ENCODE data around the gene CARD10.
"Not testable (repeated sequence)": the region's sequence is repeated elsewhere in the genome, so short reads cannot be mapped to it uniquely, and the experiment has no call there.

Gene CARD10

DNA sequence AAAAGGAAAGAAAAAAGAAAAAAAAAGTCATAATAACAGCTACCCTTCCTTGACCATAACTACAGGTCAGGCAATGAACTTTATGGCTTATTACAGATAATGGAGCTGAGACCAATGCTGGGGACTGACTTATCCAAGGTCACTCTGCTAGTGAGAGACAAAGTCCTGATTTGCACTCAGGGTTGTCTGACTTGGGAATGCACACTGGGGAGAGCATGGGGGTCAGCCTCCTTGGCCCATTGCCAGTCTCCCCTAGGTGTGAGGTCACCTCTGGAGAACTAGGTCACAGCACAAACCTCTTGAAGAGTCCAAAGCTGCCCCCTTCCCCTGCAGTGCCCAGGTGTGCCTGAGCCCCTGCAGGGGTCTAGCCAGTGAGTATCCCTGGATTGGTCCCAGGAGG is 35.8 kb upstream of the CARD10 start:
- no peak for DNase-seq

DNA sequence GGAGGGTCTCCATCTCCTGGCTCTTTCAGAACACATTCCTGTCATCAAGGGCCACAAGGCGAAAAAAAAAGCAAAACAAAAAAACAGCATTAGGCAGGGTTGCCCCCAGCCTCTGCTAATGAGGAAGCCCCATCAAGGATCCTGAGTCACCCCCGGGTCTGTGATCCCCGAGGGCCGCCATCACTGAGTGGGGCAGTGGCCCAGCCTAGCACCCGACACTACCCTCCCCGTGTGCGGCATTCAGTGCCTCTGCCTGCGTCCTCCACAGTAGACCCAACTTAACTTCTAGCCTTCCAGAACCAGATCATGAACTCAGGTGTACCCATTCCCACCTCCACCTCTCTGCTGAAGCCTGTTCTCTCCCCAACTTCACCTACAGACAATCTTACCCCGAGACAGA is 34.5 kb upstream of the CARD10 start:
- DNase-seq: no peak

DNA sequence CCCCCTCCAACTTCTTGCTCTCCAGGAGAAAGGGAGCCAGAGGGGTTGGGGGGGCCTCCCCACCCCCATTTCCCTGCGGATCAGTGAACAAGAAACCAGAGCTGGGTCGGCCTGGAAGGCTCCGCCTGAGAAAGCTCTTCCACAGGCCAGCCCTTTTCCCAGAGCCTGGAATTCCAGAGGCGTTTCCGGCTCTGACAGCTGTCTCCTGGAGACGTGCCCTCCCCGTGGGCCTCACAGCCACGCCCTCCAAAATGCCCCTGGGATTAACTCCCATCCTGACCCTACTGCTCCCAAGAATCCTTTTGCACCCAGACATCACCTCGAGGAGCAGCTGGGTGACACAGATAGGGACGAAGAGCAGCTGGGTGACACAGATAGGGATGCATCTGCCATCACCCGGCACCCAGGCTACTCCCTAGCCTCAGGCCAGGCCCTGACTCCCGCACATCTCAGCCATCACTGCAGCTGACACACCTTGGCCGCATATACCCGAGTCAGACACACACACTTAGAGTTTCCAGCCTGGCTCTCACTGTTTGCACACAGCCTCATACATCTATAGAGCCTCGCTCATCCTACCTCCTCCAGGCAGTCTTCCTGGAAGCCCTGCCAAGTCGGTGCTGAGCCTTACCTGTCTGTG is 33.4 kb upstream of the CARD10 start:
- DNase-seq: no peak

DNA sequence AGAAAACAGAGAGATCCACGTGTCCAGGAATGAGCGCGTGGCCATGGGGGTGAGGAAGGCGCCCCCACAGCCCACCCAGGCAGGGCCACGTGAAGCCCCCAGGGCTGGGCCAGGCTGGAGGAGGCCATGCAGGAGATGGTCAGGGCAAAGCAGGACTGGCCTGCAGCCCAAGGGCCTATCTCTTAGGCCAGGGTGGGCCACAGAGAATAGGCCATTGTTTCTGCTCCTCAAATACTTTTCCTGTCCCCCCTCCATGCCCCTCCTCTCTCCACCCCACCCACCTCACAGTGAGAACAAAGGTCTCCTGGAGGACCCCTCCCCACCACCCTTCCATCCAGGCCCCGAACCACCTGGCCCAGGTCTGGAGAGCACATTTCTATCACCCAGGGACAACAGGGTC is 32.8 kb upstream of the CARD10 start:
- DNase-seq: no peak

DNA sequence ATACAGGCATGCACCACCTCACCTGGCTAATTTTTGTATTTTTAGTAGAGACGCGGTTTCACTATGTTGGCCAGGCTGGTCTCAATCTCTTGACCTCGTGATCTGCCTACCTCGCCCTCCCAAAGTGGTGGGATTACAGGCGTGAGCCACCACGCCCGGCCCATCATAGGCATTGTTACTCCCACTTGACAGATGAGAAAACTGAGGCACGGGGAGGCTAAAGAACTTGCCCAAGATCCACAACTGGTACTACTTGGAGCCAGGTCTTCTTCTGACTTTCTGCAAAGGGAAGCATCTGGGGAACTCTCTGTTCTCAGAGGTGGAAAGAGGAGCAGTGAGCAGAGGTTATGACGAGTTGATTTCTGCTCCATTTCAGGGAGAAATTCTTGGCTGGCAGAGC is 31.7 kb upstream of the CARD10 start:
- DNase-seq: not testable (repeated sequence)

DNA sequence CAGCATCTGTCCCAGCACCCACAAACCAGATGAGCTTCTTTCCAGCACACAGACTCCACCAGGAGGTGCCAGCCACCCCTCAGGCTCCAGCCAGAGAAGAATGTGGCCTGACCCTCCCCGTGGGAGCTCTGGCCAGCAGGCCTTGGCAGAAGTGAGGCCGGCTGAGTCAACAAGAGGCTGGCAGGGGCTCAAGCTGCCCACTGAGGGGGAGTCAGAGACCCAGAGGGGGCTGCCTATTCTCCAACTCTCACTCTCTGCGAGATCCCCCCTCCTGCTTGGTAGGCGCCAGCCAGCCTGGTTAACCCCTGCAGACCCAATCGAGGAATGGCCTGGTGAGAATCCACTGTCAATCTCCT is 30.5 kb upstream of the CARD10 start:
- no peak for DNase-seq

DNA sequence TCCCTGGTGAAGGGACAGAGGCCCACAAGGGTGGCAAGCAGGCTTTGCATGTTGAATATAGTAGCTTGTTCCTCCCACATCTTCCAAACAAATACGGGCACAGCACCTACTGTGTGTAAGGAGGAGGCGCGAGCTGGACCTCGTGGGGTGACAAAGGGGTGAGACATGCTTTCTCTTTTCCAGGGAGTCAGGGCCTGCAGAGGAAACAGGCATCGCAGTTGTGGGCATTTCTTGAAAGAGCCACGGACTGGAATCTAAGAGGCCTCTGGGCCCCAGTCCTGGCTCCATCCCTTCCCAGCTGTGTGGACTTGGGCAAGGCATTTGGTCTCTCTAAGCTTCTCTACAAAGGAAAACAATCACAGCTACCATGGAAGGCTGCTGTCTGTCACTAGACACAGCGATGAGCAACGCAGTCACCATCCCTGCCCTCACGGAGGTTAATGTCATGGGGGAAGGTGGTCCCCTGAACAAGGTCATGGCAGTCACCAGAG is 28.1 kb upstream of the CARD10 start:
- no peak for DNase-seq

DNA sequence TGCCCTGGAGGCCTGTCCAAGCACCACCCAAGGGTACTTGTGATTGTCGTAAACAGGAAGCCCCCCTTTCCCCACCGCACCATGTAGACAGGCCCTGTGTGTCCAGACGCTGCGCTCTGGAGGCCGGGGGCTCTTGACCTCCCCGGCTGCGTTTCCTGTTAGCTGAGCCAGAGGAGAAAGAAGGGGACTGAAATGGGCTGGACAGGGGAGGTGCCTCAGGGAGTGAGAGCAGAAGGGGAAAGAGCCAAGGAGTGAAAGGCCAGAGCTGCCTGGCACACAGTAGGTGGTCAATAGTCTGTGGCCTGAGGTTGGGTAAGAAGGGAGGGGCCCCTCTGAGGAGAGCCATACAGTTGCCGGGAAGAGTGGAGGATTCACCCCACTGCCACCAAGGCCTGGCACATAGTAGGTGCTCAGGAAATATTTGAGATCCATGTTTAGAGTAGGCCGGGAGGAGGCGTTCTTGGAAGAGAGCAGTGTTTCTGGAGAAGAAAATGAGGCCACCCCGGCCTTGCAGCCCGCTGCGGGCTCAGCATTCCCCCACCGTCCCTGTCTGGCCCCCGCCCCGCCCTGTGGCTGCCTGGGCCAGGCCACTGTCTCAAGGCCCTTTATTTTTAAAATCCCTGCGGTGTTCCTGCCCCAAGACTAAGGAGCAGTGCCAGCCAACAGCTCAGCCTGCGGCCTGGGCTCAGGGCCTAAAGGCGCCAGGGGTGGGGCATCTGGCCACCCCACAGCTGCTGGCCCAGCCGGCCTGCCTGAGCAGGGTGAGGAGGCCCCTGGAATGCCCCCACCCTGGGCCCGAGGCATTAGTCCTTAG is 27.4 kb upstream of the CARD10 start:
- DNase-seq: no peak

DNA sequence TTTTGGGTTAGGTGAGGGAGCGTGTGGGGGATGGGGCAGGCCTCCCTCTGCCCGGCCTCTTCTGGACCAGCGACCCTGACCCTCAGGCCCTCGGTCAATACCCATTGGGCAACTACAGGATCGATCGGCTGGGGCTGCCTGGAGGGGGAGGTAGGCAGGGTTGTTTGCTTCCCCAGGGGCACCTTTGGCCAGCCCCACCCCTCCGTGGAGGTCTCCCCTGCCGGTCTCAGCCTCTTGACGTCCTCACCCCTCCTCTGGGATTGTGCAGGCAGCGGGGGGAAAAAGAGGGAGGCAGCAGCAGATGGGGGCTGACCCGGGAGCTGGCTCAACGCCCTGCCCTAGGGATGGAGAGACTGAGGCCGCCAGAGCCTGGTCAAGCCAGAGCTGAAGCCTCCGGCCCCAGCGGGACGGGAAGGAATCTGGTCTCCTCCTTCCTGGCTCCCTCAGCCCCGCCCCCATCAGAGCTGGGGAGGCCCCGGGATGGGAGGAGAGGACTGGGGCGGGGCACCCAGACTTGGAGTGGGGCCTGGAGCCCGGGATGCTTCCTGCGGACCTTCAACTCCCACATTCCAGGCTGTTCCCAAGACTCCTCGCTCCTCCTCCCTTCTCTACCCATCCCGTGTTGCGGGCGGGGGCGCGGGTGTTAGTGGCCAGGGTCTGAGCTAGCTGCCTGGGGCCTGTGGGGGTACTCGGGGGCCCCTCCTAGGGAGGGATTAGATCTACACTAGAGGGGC is 26.7 kb upstream of the CARD10 start:
- DNase-seq: no peak

DNA sequence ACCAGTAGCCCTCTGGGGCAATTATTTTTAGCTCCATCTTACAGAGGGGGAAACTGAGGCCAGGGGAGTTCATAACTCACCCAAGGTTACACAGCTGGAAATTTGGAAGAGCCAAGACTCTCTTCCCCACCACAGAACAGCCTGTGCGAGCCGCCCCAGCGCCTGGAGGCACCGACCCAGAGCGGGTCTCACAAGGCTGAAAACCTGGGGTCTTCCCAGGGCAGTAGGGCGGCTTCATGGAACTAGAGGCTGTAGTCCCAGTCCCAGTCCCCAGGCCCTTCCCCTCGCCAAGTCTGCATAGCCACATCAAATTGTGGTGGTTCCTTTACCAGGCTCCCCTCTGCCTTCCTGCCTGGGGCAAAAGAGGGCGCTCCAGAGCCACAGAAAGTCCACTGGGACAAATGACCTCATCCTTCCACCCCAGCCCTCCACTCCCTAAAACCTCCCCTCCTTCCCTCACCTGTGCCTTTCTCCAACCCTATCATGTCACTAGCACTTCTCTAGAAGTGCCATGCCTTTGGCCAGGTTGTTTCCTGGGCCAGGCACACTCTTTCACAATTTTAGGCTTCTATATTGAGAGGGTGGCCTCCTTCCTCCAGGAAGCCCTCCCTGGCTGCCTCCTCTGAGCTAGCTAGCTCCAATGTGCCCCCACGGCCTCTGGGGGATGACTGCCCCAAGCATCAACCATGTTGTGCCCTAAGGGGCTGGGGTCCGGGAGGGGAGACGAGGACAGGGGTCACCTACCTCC is 25.9 kb upstream of the CARD10 start:
- peak; percentile 47 for DNase-seq

DNA sequence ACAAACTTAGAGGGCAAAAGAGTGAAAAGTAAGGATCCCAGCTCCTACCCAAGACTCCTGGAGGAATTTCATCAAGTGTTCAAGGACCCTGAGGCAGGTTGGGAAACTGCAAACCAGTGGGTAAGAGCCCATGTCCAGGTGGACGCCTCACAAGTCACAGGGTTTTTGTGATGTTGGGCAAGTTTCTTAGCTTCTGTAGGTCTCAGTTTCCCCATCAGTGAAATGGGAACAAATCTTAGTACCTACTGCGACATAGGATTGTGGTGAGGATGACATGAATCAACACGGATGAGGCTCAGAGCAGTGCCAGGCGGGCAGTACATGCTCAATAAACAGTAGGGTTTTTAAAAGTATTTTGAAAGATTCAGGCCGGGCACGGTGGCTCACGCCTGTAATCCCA is 23.7 kb upstream of the CARD10 start:
- DNase-seq: no peak

DNA sequence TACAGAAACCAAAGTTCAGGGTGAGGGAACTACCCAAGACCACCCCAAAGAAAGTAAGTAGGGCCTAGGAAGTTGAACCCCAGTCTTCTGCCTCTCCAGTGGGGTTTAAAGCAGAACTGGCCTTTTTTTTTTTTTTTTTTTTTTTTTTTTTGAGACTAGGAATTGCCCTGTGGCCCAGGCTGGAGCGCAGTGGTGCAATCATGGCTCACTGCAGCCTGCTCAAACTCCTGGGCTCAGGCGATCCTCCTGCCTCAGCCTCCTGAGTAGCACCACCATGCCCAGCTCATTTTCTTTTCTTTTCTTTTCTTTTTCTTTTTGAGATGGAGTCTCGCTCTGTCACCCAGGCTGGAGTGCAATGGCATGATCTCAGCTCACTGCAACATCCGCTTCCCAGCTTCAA is 23.2 kb upstream of the CARD10 start:
- DNase-seq: not testable (repeated sequence)

DNA sequence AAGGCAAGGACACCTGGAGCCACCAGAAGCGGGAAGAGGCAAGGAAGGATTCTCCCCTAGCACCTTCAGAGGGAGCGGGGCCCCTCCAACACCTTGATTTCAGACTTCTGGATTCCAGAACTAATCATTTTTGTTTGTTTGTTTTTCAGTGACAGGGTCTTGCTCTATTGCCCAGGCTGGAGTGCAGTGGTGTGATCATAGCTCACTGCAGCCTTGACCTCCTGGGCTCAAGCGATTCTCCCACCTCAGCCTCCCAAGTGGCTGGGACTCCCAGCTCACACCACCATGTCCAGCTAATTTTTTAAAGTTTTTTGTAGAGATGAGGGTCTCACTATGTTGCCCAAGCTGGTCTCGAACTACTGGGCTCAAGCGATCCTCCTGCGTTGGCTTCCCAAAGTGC is 20.6 kb upstream of the CARD10 start:
- DNase-seq: not testable (repeated sequence)

DNA sequence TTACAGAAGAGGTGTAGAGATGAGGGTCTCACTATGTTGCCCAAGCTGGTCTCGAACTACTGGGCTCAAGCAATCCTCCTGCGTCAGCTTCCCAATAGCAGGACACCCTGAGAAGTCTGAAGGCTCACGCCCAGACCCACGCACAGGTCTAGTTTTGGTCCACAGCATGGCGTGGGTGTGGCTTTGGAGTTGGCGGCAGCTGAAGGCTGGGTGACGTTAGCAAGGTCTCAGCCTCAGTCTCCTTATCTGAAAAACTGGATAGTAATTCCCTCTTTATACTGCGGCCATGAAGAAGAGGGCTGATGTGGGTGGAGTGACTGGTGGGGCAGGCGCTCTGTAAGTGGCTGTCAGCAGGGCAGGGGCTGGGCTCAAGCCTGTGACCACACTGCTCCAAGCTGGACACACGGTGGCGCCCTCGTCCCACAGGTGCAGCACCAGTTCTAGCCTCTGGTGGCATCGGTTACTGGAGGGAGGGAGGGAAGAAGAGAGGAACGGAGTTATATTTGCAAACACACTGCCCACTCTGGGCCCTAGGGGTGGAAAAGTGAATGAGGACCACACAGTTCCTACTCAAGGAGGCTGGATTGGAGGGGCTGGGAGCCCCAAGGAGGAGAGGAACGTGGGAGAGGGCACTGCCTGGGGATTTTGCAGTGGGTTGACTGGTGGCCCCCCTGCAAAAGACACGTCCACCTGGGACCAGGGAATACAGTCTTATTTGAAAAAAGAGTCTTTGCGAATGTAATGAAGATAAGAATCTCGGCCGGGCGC is 19.6 kb upstream of the CARD10 start:
- DNase-seq: peak; percentile 82

DNA sequence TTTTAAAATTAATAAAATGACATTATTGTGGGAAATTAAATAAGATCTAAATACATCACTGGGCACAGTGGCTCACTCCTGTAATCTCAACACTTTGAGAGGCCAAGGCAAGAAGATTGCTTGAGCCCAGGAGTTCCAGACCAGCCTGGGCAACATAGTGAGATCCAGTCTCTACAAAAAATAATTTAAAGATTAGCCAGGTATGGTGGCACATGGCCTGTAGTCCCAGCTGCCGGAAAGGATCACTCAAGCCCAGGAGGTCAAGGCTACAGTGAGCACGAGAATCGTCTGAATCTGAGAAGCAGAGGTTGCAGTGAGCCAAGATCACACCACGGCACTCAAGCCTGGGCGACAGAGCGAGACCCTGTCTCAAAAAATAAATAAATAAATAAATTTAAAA is 15.9 kb upstream of the CARD10 start:
- no peak for DNase-seq

DNA sequence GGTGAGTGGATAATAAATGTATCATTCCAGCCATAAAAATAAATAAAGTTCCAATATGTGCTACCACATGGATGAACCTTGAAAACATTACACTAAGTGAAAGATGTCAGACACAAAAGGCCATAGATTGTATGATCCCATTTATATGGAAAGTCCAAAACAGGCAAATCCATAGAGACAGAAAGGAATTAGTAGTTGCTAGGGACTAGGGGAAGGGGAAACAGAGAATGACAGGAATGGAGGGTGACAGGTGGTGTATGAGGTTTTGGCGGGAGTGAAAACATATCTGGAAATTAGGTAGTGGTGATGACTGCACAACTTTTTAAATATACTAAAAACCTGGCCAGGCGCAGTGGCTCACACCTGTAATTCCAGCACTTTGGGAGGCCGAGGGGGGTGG is 15.2 kb upstream of the CARD10 start:
- no peak for DNase-seq

DNA sequence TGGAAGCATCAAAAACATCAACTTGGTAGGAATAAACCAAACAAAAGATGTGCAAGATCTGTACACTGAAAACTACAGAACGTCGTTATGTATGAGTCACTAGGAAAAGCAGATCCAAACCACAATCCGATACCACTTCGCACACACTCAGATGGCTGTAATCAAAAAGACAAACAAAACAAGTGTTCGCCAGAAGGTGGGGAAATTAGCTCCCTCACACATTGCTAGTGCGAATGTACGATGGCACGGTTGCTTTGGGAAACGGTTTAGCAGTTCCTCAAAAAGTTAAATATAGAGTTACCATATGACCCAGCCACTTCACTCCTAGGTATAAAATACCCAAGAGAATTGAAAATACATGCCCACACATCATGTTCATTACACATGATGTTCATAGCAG is 14.8 kb upstream of the CARD10 start:
- DNase-seq: no peak

DNA sequence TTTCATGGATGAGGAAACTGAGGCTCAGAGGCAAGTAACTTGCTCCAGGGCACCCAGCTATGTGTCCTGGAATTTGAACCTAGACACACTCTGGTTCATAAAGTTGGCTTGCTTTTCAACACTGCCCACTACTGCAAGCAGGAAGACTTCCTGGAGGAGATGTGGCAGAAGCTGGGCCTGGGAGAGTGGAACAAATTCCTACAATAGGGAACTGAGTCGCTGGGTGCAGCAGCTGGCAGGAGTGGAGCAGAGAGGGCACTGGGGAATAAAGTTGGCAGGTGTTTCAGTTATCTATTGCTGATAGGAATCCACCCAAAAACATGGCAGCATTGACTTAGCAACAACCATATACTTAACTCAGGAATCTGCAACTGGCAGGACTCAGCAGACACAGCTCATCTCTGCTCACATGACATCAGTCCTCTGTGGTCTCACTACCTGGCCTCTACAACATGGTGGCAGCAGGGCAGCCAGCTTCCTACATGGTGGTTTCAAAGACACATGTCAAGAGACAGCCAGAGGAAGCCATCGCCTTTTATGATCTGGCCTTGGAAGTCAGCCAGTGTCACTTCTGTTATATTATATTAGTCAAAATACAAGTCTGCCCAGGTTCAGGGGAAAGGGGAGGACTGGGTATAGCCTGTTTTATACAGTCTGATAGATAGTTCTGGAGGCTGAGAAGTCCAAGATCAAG is 10.6 kb upstream of the CARD10 start:
- DNase-seq: no peak

DNA sequence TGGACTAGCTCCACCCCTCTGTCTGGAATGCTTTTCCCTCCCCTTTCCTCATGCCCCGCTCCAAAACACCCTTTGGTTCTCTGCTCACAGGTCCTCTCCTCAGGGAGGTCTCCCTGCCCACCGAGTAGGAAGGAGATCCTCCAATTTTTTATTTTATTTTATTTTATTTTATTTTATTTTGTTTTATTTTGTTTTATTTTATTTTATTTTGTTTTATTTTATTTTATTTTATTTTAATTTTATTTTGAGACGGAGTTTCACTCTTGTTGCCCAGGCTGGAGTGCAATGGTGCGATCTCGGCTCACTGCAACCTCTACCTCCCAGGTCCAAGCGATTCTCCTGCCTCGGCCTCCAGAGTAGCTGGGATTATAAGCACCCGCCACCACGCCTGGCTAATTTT is 8.7 kb upstream of the CARD10 start:
- not testable (repeated sequence) for DNase-seq

DNA sequence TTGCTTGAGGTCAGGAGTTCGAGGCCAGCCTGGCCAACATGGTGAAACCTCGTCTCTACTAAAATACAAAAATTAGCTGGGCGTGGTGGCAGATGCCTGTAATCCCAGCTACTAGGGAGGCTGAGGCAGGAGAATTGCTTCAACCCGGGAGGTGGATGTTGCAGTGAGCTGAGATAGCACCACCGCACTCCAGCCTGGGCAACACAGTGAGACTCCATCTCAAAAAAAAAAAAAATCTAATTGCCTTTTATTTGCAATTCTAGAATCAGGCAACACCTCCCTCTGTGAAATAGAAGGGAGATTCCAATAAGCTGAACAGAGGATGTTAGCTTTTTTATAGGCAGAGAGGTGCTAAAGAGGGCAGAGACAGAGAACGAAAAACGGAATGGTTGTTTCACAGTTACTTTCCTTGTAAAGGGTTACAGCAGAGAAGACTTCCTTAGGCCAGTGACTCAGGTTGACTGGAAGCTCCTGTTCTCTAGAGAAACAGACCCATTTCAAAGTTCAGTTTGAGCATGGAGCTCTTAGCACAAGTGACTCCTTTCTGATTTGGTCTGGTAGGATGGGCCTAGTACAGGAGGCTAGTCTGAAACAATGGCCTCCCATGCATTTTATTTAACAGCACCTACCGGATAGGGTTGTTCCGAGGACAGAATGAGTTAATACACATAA is 8.0 kb upstream of the CARD10 start:
- not testable (repeated sequence) for DNase-seq

DNA sequence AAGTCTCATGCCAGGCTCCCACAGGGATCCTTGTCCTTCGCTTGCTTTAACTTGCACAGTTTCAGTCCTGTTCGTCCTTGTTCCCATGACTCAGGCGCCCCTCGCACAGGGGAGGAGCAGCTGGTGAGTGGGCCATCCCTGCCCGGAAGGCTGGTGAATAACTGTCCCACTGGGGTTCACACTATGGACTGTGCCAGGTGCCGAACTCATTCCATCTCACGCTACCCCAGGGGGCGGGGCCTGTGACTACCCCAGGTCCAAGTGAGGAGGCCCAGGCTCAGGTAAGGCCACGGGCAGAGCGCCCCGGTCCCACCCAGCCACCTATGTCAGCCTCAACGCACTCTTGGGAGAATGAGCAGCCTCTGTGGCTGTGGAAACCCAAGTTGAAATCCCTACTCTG is 7.2 kb upstream of the CARD10 start:
- no peak for DNase-seq

Data from NCI-H1436 (cell line).